H1 (cell line): ENCODE results near the gene CDK5R1. TPM values are rescaled to one million over a fixed set of nuclear protein-coding genes. Genes with fewer than 3 reads are reported as not detected.

Experiments used
- CTCF ChIA-PET: fragments of 300-600 bp; sonication (Branson Sonifier 250); formaldehyde crosslinking; loops from one replicate; lab custom pipeline; 2021; ENCODE audit not compliant: partially characterized antibody; lab: Charles Lee
- POLR2A ChIA-PET: fragments of 300-600 bp; sonication (Branson Sonifier 250); formaldehyde crosslinking; loops from one replicate; lab custom pipeline; 2021; ENCODE audit warnings: inconsistent platforms; ENCODE audit not compliant: partially characterized antibody; lab: Charles Lee
- DNase-seq, 2 experiments: peaks; one replicate each; pipeline versions ENCODE4 v3.0.0 to v3.0.0-alpha.2; 2010 to 2022; ENCODE audit warnings: low spot score in 2 of 2, low read depth in 1 of 2, mixed read lengths in 1 of 2
- FAIRE-seq: peaks from 2 replicates; lab custom pipeline; 2011; peaks lifted over from hg19 to GRCh38; lab: Jason Lieb, UNC
- H2AFZ ChIP-seq: 2 replicates; pipeline ENCODE4 v1.8.1; 2012; ENCODE audit warnings: low read length, inconsistent platforms
- H2AK5ac ChIP-seq: 2 replicates; pipeline ENCODE4 v1.6.1; 2013; ENCODE audit warnings: low read depth, low read length
- H2BK120ac ChIP-seq: replicated peaks from 2 replicates; pipeline ENCODE3; 2013; ENCODE audit warnings: low read depth, low read length, inconsistent platforms
- H2BK12ac ChIP-seq: 2 replicates; pipeline ENCODE4 v1.6.1; 2013; ENCODE audit warnings: low read depth, low read length
- H2BK15ac ChIP-seq: 2 replicates; pipeline ENCODE4 v1.6.1; 2013; ENCODE audit warnings: low read length
- H2BK20ac ChIP-seq: 2 replicates; pipeline ENCODE4 v1.6.1; 2013; ENCODE audit warnings: low read length
- H2BK5ac ChIP-seq: 2 replicates; pipeline ENCODE4 v1.6.1; 2013; ENCODE audit warnings: low read depth, low read length
- H3K14ac ChIP-seq: 2 replicates; pipeline ENCODE4 v1.6.1; 2013; ENCODE audit warnings: inconsistent platforms; ENCODE audit not compliant: insufficient read length
- H3K18ac ChIP-seq: 2 replicates; pipeline ENCODE4 v1.6.1; 2013; ENCODE audit warnings: low read length; ENCODE audit errors: extremely low read depth
- H3K23ac ChIP-seq: 2 replicates; pipeline ENCODE4 v1.6.1; 2013; ENCODE audit warnings: inconsistent platforms; ENCODE audit not compliant: insufficient read length
- H3K23me2 ChIP-seq: 2 replicates; pipeline ENCODE4 v1.6.1; 2013; ENCODE audit warnings: low read depth, low read length
- H3K27ac ChIP-seq: 2 replicates; pipeline ENCODE4 v1.6.1; 2011; ENCODE audit warnings: low read depth, low read length, inconsistent platforms
- H3K27me3 ChIP-seq, 4 experiments: replicated peaks in 1 of 4; 1 replicate in 1 of 4; 2 replicates in 3 of 4; pipeline versions ENCODE4 v1.6.1 to v1.8.1; 2011 to 2013; ENCODE audit warnings: low read length in 3 of 4, mild to moderate bottlenecking in 3 of 4, inconsistent platforms in 2 of 4, mixed read lengths in 2 of 4, moderate library complexity in 1 of 4; ENCODE audit not compliant: control insufficient read depth in 3 of 4, insufficient read depth in 3 of 4; ENCODE audit errors: extremely low read depth in 1 of 4
- H3K36me3 ChIP-seq, 4 experiments: 2 replicates each; pipeline versions ENCODE4 v1.6.1 to v1.8.1; 2011 to 2013; ENCODE audit warnings: mild to moderate bottlenecking in 4 of 4, low read length in 3 of 4, moderate library complexity in 2 of 4, control low read depth in 1 of 4, inconsistent platforms in 1 of 4; ENCODE audit not compliant: insufficient read depth in 4 of 4, control insufficient read depth in 2 of 4
- H3K4ac ChIP-seq: replicated peaks from 2 replicates; pipeline ENCODE3; 2013; ENCODE audit warnings: low read length, low read depth, mixed read lengths, inconsistent platforms; ENCODE audit not compliant: insufficient read length
- H3K4me1 ChIP-seq, 4 experiments: replicated peaks in 1 of 4; 1 replicate in 1 of 4; 2 replicates in 3 of 4; pipeline versions ENCODE4 v1.6.1 to v1.8.1; 2011 to 2013; ENCODE audit warnings: low read length in 3 of 4, inconsistent platforms in 2 of 4, mixed read lengths in 1 of 4; ENCODE audit not compliant: insufficient read depth in 4 of 4, control insufficient read depth in 3 of 4
- H3K4me2 ChIP-seq, 2 experiments: 2 replicates each; pipeline versions ENCODE4 v1.6.1 to v1.8.1; 2011 to 2013; ENCODE audit warnings: low read depth in 2 of 2, low read length in 2 of 2, control low read depth in 1 of 2, inconsistent platforms in 1 of 2, mild to moderate bottlenecking in 1 of 2; ENCODE audit not compliant: insufficient read depth in 1 of 2
- H3K4me3 ChIP-seq, 4 experiments: fragments of 200-600, 300-600 bp in 1 of 4; sonication (generic), shearing (Covaris generic), sonication (Bioruptor Twin) in 1 of 4; 2 replicates each; pipeline versions ENCODE4 v1.5.1 to v1.8.1; 2011 to 2016; ENCODE audit warnings: low read length in 4 of 4, low read depth in 3 of 4, control low read depth in 2 of 4, inconsistent platforms in 2 of 4, mild to moderate bottlenecking in 2 of 4, mixed read lengths in 1 of 4, moderate library complexity in 1 of 4; ENCODE audit not compliant: insufficient read depth in 2 of 4; ENCODE audit errors: extremely low read depth in 1 of 4
- H3K56ac ChIP-seq: replicated peaks from 2 replicates; pipeline ENCODE3; 2013; ENCODE audit warnings: low read depth, mild to moderate bottlenecking, mixed read lengths, low read length, inconsistent platforms; ENCODE audit not compliant: insufficient read length
- H3K79me1 ChIP-seq: 2 replicates; pipeline ENCODE4 v1.6.1; 2013; ENCODE audit warnings: low read depth, low read length, control low read depth
- H3K79me2 ChIP-seq, 2 experiments: 2 replicates each; pipeline versions ENCODE4 v1.6.1 to v1.8.1; 2012 to 2013; ENCODE audit warnings: low read length in 2 of 2, mild to moderate bottlenecking in 2 of 2, inconsistent platforms in 1 of 2; ENCODE audit not compliant: insufficient read depth in 2 of 2, control insufficient read depth in 1 of 2
- H3K9ac ChIP-seq, 4 experiments: replicated peaks in 1 of 4; 1 replicate in 1 of 4; 2 replicates in 3 of 4; pipeline versions ENCODE4 v1.6.1 to v1.8.1; 2011 to 2013; ENCODE audit warnings: low read depth in 3 of 4, low read length in 3 of 4, control low read depth in 2 of 4, mild to moderate bottlenecking in 2 of 4, moderate library complexity in 2 of 4, inconsistent platforms in 1 of 4; ENCODE audit errors: extremely low read depth in 1 of 4
- H3K9me3 ChIP-seq, 2 experiments: 2 replicates each; pipeline versions ENCODE4 v1.6.1 to v1.8.1; 2012 to 2013; ENCODE audit warnings: mild to moderate bottlenecking in 2 of 2, moderate library complexity in 2 of 2, control low read depth in 1 of 2, inconsistent platforms in 1 of 2, low read depth in 1 of 2, low read length in 1 of 2, mixed read lengths in 1 of 2; ENCODE audit not compliant: insufficient read depth in 2 of 2
- H4K20me1 ChIP-seq, 2 experiments: replicated peaks in 1 of 2; 2 replicates each; pipeline versions ENCODE3 to v1.8.1; 2011 to 2013; ENCODE audit warnings: inconsistent platforms in 2 of 2, low read length in 2 of 2, mild to moderate bottlenecking in 1 of 2; ENCODE audit not compliant: insufficient read depth in 2 of 2, control insufficient read depth in 1 of 2
- H4K5ac ChIP-seq: 2 replicates; pipeline ENCODE4 v1.6.1; 2013; ENCODE audit warnings: low read length, low read depth, mixed read lengths, inconsistent platforms; ENCODE audit not compliant: insufficient read length
- H4K8ac ChIP-seq: 2 replicates; pipeline ENCODE4 v1.8.0; 2013; ENCODE audit warnings: mild to moderate bottlenecking, moderate library complexity, low read length, inconsistent platforms; ENCODE audit not compliant: insufficient read depth; ENCODE audit errors: extremely low read depth
- H4K91ac ChIP-seq: replicated peaks from 2 replicates; pipeline ENCODE3; 2013; ENCODE audit warnings: low read length, mixed read lengths, inconsistent platforms; ENCODE audit not compliant: insufficient read length
- BRCA1 ChIP-seq: IDR thresholded peaks from 2 replicates; pipeline ENCODE4 v1.6.1; 2012; ENCODE audit warnings: low read depth, low read length, improper control_type of control experiment
- KDM4A ChIP-seq: IDR thresholded peaks from one replicate; pipeline ENCODE4 v1.7.1; 2012; ENCODE audit warnings: low read depth, mild to moderate bottlenecking, moderate library complexity, low read length, inconsistent platforms; ENCODE audit not compliant: severe bottlenecking
- SIN3A ChIP-seq, 2 experiments: IDR thresholded peaks in 1 of 2; conservative IDR thresholded peaks in 1 of 2; 2 replicates each; pipeline ENCODE4 v1.6.1; 2011 to 2012; ENCODE audit warnings: low read length in 2 of 2, improper control_type of control experiment in 1 of 2, low read depth in 1 of 2, mild to moderate bottlenecking in 1 of 2
- TAF7 ChIP-seq: optimal IDR thresholded peaks from 2 replicates; pipeline ENCODE3; 2011; ENCODE audit warnings: low read depth, mild to moderate bottlenecking, inconsistent platforms, low read length, moderate library complexity, borderline replicate concordance
- TEAD4 ChIP-seq: IDR thresholded peaks from 2 replicates; pipeline ENCODE4 v1.6.1; 2012; ENCODE audit warnings: low read depth, low read length, inconsistent platforms, mixed read lengths
- WGBS, 2 experiments: shearing (Covaris generic) in 1 of 2; methylation state at CpG; one replicate each; pipeline versions ENCODE4 v1.1.6 to v1.1.7; 2013 to 2015; ENCODE audit warnings: low lambda C conversion rate in 2 of 2, mixed read lengths in 2 of 2, inconsistent platforms in 1 of 2, low coverage in 1 of 2, missing lambda C conversion rate in 1 of 2; ENCODE audit not compliant: insufficient replicate concordance in 2 of 2, insufficient coverage in 1 of 2, insufficient read length in 1 of 2; ENCODE audit errors: extremely low coverage in 1 of 2, missing lambda C conversion rate in 1 of 2; 5-methylcytosine and 5-hydroxymethylcytosine counted together
- polyA plus RNA-seq, 7 experiments: library from polyadenylated mRNA; depleted of rRNA in 3 of 7; stranded (reverse) in 5 of 7; unstranded in 2 of 7; fragments of >200 nt in 5 of 7; fragments of 200-250 nt in 2 of 7; gene quantifications; 1 replicate in 5 of 7; 2 replicates in 1 of 7; 4 replicates in 1 of 7; pipeline versions ENCODE4 v1.2.1 to v1.2.3, GENCODE V29; 2011 to 2013; ENCODE audit warnings: missing spikeins in 2 of 7, mixed read lengths in 2 of 7
- total RNA-seq: library from RNA; stranded (reverse); fragmentation: NEBNext Ultra II Directional; extraction: Animal tissue kit (Norgen Biotek cat#: 25700); gene quantifications from 2 replicates; pipeline ENCODE4 v1.2.1, GENCODE V29; 2021

The CDK5R1 gene
- total and polyA plus RNA-seq, 2 of the 8 experiments (the other 6 are each of a cell fraction or from before 2014, with no cell fraction given) = 2.7 to 9.9 TPM

- no peak overlapping the region for H3K14ac ChIP-seq
Observed at GRCh38 chr17:32515677-32516383, 29.0 kb downstream of the CDK5R1 start.

More at GRCh38 chr17:32515677-32516383, 29.0 kb downstream of the CDK5R1 start:
- H3K27me3 ChIP-seq = no peaks in the 10 kb centered on the region; a peak in 2 of 7 replicates
- H3K4me1 ChIP-seq = peaks cover 19 to 35% (median 22%) of the 10 kb centered on the region in 4 experiments
- no peak overlapping the region for H3K4me3 ChIP-seq
- H2BK20ac ChIP-seq = no peak overlapping the region
- POLR2A ChIA-PET = interaction anchor here (1.0 to 5.3 kb wide), 2 partner anchors 22 to 28 kb away, joined by 3 to 35 read pairs; partner anchors contain the start of gene CDK5R1
- H3K9ac ChIP-seq = no peak overlapping the region
- H3K23me2 ChIP-seq = peaks cover 3% of the 10 kb centered on the region; the same call in 1 of the 2 replicates
- H4K8ac ChIP-seq = no peak overlapping the region
- no peaks in the 10 kb centered on the region for H3K79me2 ChIP-seq
- TF ChIP-seq TEAD4 (no peak), SIN3A (conservative IDR thresholded peaks at IDR 0.05 in 1 of 2, IDR thresholded peaks at IDR 0.05 in 1 of 2; ENCODE audit: low read depth in 1 of 2, low read length in 2 of 2) (no peak), KDM4A (no peak), BRCA1 (no peak), TAF7 (no peak)
- no peak for DNase-seq
- H3K4ac ChIP-seq = no peak overlapping the region
- H2BK5ac ChIP-seq = no peak overlapping the region
- H3K18ac ChIP-seq = no peak overlapping the region
- peak overlapping the region; percentile 24; the same call in 1 of the 2 replicates for H2AK5ac ChIP-seq
- H3K36me3 ChIP-seq = no peaks in the 10 kb centered on the region
- no peak overlapping the region for H3K56ac ChIP-seq
- FAIRE-seq = no peak
- no peak overlapping the region for H2AFZ ChIP-seq
- H4K91ac ChIP-seq = no peak overlapping the region
- H3K9me3 ChIP-seq = no peaks in the 10 kb centered on the region
- H3K4me2 ChIP-seq = no peak overlapping the region
- H3K23ac ChIP-seq = no peak overlapping the region
- H3K27ac ChIP-seq = no peak overlapping the region
- H2BK15ac ChIP-seq = no peak overlapping the region
- H4K20me1 ChIP-seq = no peaks in the 10 kb centered on the region
- no peak overlapping the region for H2BK12ac ChIP-seq
- H2BK120ac ChIP-seq = no peak overlapping the region
- CTCF ChIA-PET = no interaction called here
- H4K5ac ChIP-seq = no peak overlapping the region
- H3K79me1 ChIP-seq = no peaks in the 10 kb centered on the region
- WGBS, 2 experiments = 91% methylated on average over 4 of the region's 4 CpGs; no CpG with 5 or more reads in 1 of the 2 experiments
